Measurements from ENCODE around the gene SPECC1. TPM values are rescaled to one million over a fixed set of nuclear protein-coding genes. Genes with fewer than 3 reads are reported as not detected.

SPECC1 gene
- total and polyA plus RNA-seq, 2 of the 13 experiments (the other 11 are each of a cell fraction or from before 2014, with no cell fraction given) = 2.3 to 6.9 TPM

GRCh38 chr17:19992803-19993713, 16.1 kb upstream of the SPECC1 start (continued):
- TF ChIP-seq THAP9 (CRISPR knock-in tag; IDR thresholded peaks at IDR 0.05; ENCODE audit: borderline replicate concordance) (no peak), SIX1 (CRISPR knock-in tag; IDR thresholded peaks at IDR 0.05; ENCODE audit: borderline replicate concordance) (no peak), SALL1 (CRISPR knock-in tag; IDR thresholded peaks at IDR 0.05) (peak; percentile 48; the same call in 1 of the 2 replicates), ZC3H13 (CRISPR knock-in tag; IDR thresholded peaks at IDR 0.05) (no peak), YEATS2 (CRISPR knock-in tag; IDR thresholded peaks at IDR 0.05; ENCODE audit: borderline replicate concordance) (peak; percentile 28; the same call in 1 of the 2 replicates), ELF3 (CRISPR knock-in tag; IDR thresholded peaks at IDR 0.05) (no peak), HNRNPL (IDR thresholded peaks at IDR 0.05; ENCODE audit: low read depth, low read length) (peak; percentile 81; the same call in 1 of the 2 replicates), ZBTB26 (CRISPR knock-in tag; IDR thresholded peaks at IDR 0.05; ENCODE audit: borderline replicate concordance) (peak; percentile 92), TEAD3 (CRISPR knock-in tag; optimal IDR thresholded peaks at IDR 0.05; ENCODE audit: borderline replicate concordance) (peak; percentile 72), ZNF362 (CRISPR knock-in tag; IDR thresholded peaks at IDR 0.05; ENCODE audit: borderline replicate concordance) (peak; percentile 75; the same call in 1 of the 2 replicates), CREB1 (IDR thresholded peaks at IDR 0.05) (no peak), CREB1 (CRISPR knock-in tag; IDR thresholded peaks at IDR 0.05) (no peak), SATB2 (CRISPR knock-in tag; IDR thresholded peaks at IDR 0.05) (0 out of 2 replicates have a peak, but pooled peaks have one; percentile 26), MZF1 (CRISPR knock-in tag; IDR thresholded peaks at IDR 0.05; ENCODE audit: borderline replicate concordance) (no peak), ZBTB14 (CRISPR knock-in tag; IDR thresholded peaks at IDR 0.05) (peak; percentile 84), KLF6 (CRISPR knock-in tag; IDR thresholded peaks at IDR 0.05) (0 out of 2 replicates have a peak, but pooled peaks have one; percentile 35), POLR2AphosphoS5 (IDR thresholded peaks at IDR 0.05; ENCODE audit: low read depth, low read length) (no peak), CEBPG (CRISPR knock-in tag; IDR thresholded peaks at IDR 0.05) (peak; percentile 95), ZNF44 (CRISPR knock-in tag; IDR thresholded peaks at IDR 0.05) (no peak), ATF3 (CRISPR knock-in tag; IDR thresholded peaks at IDR 0.05) (peak; percentile 87), TSC22D2 (CRISPR knock-in tag; IDR thresholded peaks at IDR 0.05; ENCODE audit: borderline replicate concordance) (no peak), REPIN1 (CRISPR knock-in tag; IDR thresholded peaks at IDR 0.05; ENCODE audit: borderline replicate concordance, low read depth) (peak; percentile 28; the same call in 1 of the 2 replicates), ASH2L (IDR thresholded peaks at IDR 0.05; ENCODE audit: insufficient read length, low read depth, low read length) (no peak)
